GM19043 (cell line): Measurements from ENCODE around the gene DKK3.
"Not testable (repeated sequence)": the region's sequence is repeated elsewhere in the genome, so short reads cannot be mapped to it uniquely, and the experiment has no call there.

Source experiments
- ATAC-seq: cut with Tn5 transposase; IDR thresholded peaks from one replicate; pipeline ENCODE4 v1.9.1; 2021; ENCODE audit warnings: low read depth; ENCODE audit not compliant: unreplicated experiment

Gene DKK3

GRCh38 chr11:12007769-12008737 is at the start of gene DKK3:
Gene DKK3 (minus strand): TSS chr11:12008626. CDS start chr11:12008582, 44 bp downstream.
- no peak for ATAC-seq

GRCh38 chr11:12057299-12057980 is 49.0 kb upstream of the DKK3 start:
- no peak for ATAC-seq

- no peak for ATAC-seq
These were observed 47.7 kb upstream of the DKK3 start for GRCh38 chr11:12056119-12056518.

- ATAC-seq, result no peak
These were observed 45.4 kb upstream of the DKK3 start for GRCh38 chr11:12053606-12054361.

GRCh38 chr11:12052676-12053605 is 44.5 kb upstream of the DKK3 start:
- ATAC-seq, result no peak

- ATAC-seq, result no peak
These were observed 42.8 kb upstream of the DKK3 start for GRCh38 chr11:12051287-12051662.

- ATAC-seq, result no peak
These were observed 42.3 kb upstream of the DKK3 start for GRCh38 chr11:12050470-12051286.

GRCh38 chr11:12048936-12049790 is 40.7 kb upstream of the DKK3 start:
- ATAC-seq, result no peak

- ATAC-seq, result no peak
These were observed 38.3 kb upstream of the DKK3 start for GRCh38 chr11:12046636-12047236.

GRCh38 chr11:12045914-12046635 is 37.6 kb upstream of the DKK3 start:
- no peak for ATAC-seq

GRCh38 chr11:12044799-12045198 is 36.4 kb upstream of the DKK3 start:
- no peak for ATAC-seq

- peak; percentile 63 for ATAC-seq
These were observed 35.7 kb upstream of the DKK3 start for GRCh38 chr11:12043959-12044791.

GRCh38 chr11:12043221-12043620 is 34.8 kb upstream of the DKK3 start:
- ATAC-seq, result no peak

GRCh38 chr11:12042215-12042676 is 33.8 kb upstream of the DKK3 start:
- no peak for ATAC-seq

GRCh38 chr11:12040719-12041118 is 32.3 kb upstream of the DKK3 start:
- ATAC-seq, result not testable (repeated sequence)

- no peak for ATAC-seq
These were observed 24.5 kb upstream of the DKK3 start for GRCh38 chr11:12032968-12033367.
